NCI-H1092 (cell line): ENCODE results near the gene ADAMTS18.
"Not testable (repeated sequence)": the region's sequence is repeated elsewhere in the genome, so short reads cannot be mapped to it uniquely, and the experiment has no call there.

ENCODE experiments used
- DNase-seq: peaks from one replicate; lab custom pipeline; 2025; lab: John Stamatoyannopoulos, UW

Gene ADAMTS18

DNA sequence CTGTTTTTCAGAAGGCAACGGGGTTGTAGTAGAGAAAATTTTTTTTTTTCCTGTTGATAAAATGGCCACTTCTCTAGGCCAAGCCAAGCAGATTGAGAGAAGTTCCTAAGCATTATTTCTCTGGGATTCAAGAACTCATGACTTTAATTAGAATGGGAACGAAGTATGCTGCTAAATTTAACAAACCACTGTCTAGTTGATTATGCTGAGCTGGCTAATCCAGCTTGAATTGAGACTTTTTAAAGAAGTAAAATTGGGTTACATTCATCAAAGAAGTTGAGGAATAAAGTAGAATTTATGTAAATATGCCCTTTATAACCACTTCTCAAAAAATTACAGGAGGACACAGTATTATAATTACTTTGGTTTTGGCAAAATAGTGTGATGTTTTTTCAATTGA lies 152.5 kb downstream of the ADAMTS18 start:
- DNase-seq = no peak

DNA sequence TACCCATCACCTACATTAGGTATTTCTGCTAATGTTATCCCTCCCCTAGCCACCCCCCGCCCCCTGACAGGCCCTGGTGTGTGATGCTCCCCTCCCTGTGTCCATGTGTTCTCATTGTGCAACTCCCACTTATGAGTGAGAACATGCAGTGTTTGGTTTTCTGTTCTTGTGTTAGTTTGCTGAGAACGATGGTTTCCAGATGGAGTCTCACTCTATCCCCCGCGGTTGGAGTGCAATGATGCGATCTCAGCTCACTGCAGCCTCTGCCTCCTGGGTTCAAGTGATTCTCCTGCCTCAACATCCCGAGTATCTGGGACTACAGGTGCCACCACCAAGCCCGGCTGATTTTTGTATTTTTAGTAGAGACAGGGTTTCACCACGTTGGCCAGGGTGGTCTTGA lies 155.5 kb downstream of the ADAMTS18 start:
- DNase-seq = not testable (repeated sequence)

- no peak for DNase-seq
These were observed 157.3 kb downstream of the ADAMTS18 start for GRCh38 chr16:77277571-77277970.

DNA sequence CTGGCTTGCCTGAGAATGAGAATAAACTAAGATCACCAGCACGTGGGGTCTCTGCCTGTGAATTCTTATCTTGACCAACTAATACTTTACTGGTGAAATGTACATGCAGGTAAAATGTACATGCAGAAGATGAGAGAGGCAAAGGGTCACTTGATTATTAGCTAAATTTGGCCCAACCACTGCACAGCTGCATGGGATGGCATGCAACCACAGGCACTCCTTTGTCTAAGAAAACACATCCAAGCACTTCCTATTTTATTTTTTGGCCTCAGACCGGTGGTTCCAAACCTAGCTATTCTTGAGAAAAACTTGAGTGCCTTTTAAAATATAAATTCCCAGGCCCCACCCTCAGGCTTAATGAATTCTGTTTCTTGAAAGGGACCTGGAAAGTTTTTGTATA lies 157.7 kb downstream of the ADAMTS18 start:
- DNase-seq = no peak

DNA sequence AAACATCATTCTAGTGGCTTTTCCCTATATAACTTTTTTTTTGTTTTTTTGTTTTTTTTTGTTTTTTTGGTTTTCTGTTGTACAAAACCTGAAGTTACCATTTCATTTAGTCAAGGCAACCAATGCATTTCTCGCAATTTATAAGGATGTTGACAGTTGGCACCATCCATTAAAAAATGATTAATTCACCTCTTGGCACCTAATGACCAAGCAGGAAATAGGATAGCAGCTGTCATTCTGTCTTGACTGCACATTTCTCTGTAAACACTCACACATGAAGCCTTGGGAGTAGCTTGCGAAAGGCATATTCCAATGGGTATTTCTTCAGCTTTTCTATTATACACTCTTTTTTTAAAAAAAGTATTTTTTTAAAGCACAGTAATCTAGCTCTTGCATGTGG lies 158.2 kb downstream of the ADAMTS18 start:
- DNase-seq = no peak

GRCh38 chr16:77275303-77275702 lies 159.5 kb downstream of the ADAMTS18 start:
- DNase-seq = not testable (repeated sequence)

DNA sequence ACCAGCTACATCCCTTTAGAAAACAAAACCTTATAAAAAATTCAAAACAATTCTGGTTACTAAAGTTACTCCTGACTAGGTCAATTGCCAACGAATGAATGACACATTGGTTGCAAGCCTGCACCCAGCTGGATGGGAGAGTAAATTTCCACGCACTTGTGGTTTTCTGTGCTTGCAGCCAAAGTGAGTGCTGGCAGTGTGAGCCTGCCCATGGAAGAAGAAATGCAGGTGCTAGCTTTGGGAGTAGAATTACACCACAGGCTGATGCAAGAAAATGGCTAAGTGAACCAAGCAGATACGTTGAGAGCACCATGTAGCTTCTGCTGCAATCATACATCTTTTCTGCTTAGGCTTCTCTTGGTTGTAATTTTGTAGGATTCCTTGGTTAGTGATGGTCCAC lies 161.0 kb downstream of the ADAMTS18 start:
- no peak for DNase-seq

- peak; percentile 10 for DNase-seq
These were observed 163.1 kb downstream of the ADAMTS18 start for GRCh38 chr16:77271532-77272426.

DNA sequence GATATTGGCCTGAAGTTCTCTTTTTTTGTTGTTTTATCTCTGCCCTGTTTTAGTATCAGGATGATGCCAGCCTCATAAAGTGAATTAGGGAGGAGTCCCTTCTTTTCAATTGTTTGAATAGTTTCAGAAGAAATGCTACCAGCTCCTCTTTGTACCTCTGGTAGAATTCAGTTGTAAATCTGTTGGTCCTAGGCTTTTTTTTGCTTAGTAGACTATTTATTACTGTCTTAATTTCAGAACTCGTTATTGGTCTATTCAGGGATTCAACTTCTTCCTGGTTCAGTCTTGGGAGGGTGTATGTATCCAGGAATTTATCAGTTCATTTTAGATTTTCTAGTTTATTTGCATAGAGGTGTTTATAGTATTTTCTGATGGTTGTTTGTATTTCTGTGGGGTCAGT lies 168.6 kb downstream of the ADAMTS18 start:
- DNase-seq = not testable (repeated sequence)

DNA sequence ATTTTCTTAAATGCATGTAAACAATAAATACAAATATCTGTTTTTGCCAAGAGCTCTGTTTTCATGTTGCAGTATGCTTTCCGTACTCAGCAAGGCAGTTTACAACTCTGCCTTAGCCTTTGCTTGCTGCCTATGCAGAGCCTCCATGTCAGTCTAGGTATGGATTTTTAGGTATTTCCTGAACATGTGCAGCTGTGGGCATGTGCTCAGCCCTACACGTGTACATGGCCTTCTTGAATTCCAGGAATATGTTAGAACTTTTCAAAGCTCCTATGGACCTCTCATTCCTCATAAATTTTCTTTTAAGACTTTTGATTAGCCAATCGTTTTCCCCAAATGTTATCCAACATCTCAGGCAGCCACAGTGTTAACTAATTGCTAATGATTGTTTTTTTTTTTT lies 171.9 kb downstream of the ADAMTS18 start:
- no peak for DNase-seq

DNA sequence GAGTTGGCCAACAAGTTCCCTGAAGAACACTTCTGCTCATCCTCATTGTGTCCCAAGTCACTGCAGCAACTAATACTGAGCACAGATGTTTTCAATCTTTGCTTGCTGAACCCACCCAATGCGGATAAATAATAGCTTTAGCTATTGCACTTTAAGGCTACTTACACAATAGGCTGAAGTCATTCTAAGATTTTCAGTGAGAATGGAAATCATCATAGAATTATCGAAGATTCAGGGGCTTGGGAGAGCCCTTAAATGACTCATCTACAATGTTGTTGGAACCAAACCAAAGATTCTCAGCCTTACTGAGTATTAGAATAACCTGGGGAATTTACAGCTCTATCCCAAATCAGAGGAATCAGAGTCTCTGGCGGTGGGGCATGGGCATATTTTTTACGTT lies 184.4 kb downstream of the ADAMTS18 start:
- no peak for DNase-seq

DNA sequence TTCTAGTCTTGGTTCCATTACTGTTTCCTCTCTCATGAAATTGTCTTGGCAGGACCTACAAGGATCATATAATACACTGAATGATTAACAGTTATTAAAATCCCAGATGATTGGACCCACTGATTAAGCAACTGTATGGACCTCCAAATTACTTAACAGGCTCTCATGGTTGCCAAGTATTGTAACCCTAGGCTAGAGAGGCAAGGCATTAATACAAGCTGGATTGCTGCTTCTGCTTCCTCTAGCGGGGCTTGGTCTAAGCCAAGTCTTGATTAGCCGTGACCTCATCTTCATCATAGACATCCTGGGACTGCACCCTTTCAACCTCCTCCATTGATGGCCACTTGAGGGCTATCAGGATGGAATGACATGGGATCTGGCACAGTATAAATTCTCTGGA lies 188.7 kb downstream of the ADAMTS18 start:
- DNase-seq = no peak

DNA sequence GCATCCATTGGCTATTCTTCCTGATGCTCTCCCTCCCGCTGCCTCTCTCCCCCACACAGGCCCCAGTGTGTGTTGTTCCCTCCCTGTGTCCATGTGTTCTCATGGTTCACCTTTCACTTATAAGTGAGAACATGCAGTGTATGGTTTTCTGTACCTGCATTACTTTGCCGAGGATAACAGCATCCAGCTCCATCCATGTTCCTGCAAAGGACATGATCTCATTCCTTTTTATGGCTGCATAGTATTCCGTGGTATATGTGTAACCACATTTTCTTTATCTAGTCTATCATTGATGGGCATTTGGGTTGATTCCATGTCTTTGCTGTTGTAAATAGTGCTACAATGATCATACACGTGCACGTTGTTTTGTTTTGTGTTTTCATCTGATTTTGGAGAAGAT lies 192.4 kb downstream of the ADAMTS18 start:
- not testable (repeated sequence) for DNase-seq

- no peak for DNase-seq
These were observed 196.2 kb downstream of the ADAMTS18 start for GRCh38 chr16:77238593-77238992.

DNA sequence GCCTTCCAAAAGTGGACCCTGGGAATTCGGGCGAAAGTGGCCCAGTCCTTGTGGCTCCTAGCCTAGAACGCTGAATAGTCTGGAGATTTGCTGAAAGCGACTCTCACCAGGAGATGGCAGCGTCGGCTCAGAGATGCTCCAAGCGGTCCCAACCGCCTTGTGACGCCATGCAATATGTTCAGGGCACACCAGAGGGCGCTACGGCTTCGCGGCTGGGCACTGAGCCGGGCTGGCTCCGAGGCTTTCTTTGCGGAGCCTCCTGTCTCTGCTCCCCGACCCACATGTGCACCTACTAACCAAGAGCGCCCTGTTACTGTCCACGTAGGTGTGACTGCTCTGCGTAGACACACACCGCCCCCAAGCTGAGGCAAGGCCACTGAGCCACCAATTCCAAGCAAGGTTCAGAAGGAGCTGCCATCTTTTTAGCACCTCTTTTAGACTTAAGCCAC lies 198.7 kb downstream of the ADAMTS18 start:
- peak; percentile 82 for DNase-seq

- DNase-seq = no peak
These were observed 200.2 kb downstream of the ADAMTS18 start for GRCh38 chr16:77234611-77235010.

DNA sequence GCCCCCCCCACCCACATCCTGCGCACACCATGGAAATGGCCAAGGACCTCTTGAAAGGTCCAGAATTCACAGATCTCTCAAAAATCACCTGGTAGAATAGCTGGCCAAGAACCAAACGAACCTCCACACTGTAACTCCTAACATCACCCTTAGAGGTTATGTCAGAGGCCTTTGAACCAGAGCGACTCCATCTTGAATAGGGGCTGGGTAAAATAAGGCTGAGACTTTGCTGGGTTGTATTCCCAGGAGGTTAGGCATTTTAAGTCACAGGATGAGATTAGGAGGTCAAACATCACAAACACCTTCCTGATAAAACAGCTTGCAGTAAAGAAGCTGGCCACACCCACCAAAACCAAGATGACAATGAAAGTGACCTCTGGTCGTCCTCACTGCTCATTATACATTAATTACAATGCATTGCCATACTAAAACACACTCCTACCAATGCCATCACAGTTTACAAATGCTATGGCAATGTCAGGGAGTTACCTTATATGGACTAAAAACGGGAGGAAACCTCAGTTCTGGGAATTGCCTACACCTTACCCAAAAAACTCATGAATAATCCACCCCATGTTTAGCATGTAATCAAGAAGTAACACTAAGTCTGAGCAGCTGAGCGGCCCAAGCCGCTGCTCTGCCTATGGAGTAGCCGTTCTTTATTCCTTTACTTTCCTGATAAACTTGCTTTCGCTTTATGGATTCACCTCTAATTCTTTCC lies 200.9 kb downstream of the ADAMTS18 start:
- no peak for DNase-seq
